IMR-90 (cell line): Measurements from ENCODE around the gene ACKR2. TPM values are rescaled to one million over a fixed set of nuclear protein-coding genes. Genes with fewer than 3 reads are reported as not detected.
A peak's percentile ranks its signal among the peaks of the same experiment; 100 is the strongest.

ENCODE experiments used
- ATAC-seq: fragments of 200-7000 bp; cut with Tn5 transposase; 2 replicates; pipeline ENCODE4 v1.9.1; 2020; ENCODE audit warnings: low read depth, mild to moderate bottlenecking, moderate library complexity
- BruUV-seq: library from RNA; stranded (reverse); fragments of 400-500 nt; replicated peaks from 2 replicates; lab custom pipeline; 2021; lab: Mats Ljungman, UMichigan
- CTCF ChIA-PET: fragments of 300-600 bp; formaldehyde crosslinking; extraction: SDS; loops from one replicate; lab custom pipeline; 2021; ENCODE audit warnings: antibody characterized with exemption; lab: Yijun Ruan, JAX
- POLR2A ChIA-PET: fragments of 300-600 bp; sonication (Branson Sonifier 250); formaldehyde crosslinking; loops from one replicate; lab custom pipeline; 2022; ENCODE audit warnings: antibody characterized with exemption; ENCODE audit not compliant: unreplicated experiment; lab: Charles Lee
- DNase-seq: peaks from one replicate; pipeline ENCODE4 v3.0.0; 2013
- H2AFZ ChIP-seq: replicated peaks from 2 replicates; pipeline ENCODE3; 2013; ENCODE audit warnings: low read length, mild to moderate bottlenecking; ENCODE audit not compliant: poor library complexity
- H2AK5ac ChIP-seq: 2 replicates; pipeline ENCODE4 v1.6.1; 2013; ENCODE audit warnings: low read depth, low read length, inconsistent platforms
- H2AK9ac ChIP-seq: replicated peaks from 2 replicates; pipeline ENCODE3; 2013; ENCODE audit warnings: mild to moderate bottlenecking, low read depth, low read length, moderate library complexity; ENCODE audit not compliant: poor library complexity
- H2BK120ac ChIP-seq: 2 replicates; pipeline ENCODE4 v1.6.1; 2013; ENCODE audit warnings: low read depth, low read length, inconsistent platforms
- H2BK15ac ChIP-seq: 3 replicates; pipeline ENCODE4 v1.6.1; 2013; ENCODE audit warnings: low read depth, low read length, inconsistent platforms
- H2BK20ac ChIP-seq: 2 replicates; pipeline ENCODE4 v1.6.1; 2013; ENCODE audit warnings: low read depth, mild to moderate bottlenecking, inconsistent platforms, low read length, moderate library complexity
- H2BK5ac ChIP-seq: 2 replicates; pipeline ENCODE4 v1.6.1; 2013; ENCODE audit warnings: mild to moderate bottlenecking, low read depth, low read length, inconsistent platforms; ENCODE audit not compliant: poor library complexity, severe bottlenecking
- H3K14ac ChIP-seq: replicated peaks from 2 replicates; pipeline ENCODE4 v1.6.1; 2013; ENCODE audit warnings: low read depth, low read length, inconsistent platforms
- H3K18ac ChIP-seq: 2 replicates; pipeline ENCODE4 v1.6.1; 2013; ENCODE audit warnings: low read depth, low read length, control low read depth
- H3K23ac ChIP-seq: 2 replicates; pipeline ENCODE4 v1.6.1; 2013; ENCODE audit warnings: low read depth, low read length, inconsistent platforms
- H3K27ac ChIP-seq: 2 replicates; pipeline ENCODE4 v1.5.1; 2013; ENCODE audit warnings: mild to moderate bottlenecking, control low read depth, low read length; ENCODE audit not compliant: insufficient read depth
- H3K27me3 ChIP-seq: 2 replicates; pipeline ENCODE4 v1.6.1; 2013; ENCODE audit warnings: low read length; ENCODE audit not compliant: control insufficient read depth, insufficient read depth
- H3K36me3 ChIP-seq: 2 replicates; pipeline ENCODE4 v1.6.1; 2013; ENCODE audit warnings: low read length, mixed read lengths; ENCODE audit not compliant: control insufficient read depth, insufficient read depth
- H3K4ac ChIP-seq: 2 replicates; pipeline ENCODE4 v1.6.1; 2013; ENCODE audit warnings: low read depth, low read length, inconsistent platforms
- H3K4me1 ChIP-seq: 2 replicates; pipeline ENCODE4 v1.6.1; 2013; ENCODE audit warnings: low read length, mixed read lengths; ENCODE audit not compliant: control insufficient read depth, insufficient read depth
- H3K4me2 ChIP-seq: 2 replicates; pipeline ENCODE4 v1.6.1; 2013; ENCODE audit warnings: low read depth, mild to moderate bottlenecking, control low read depth, low read length, moderate library complexity
- H3K4me3 ChIP-seq: 2 replicates; pipeline ENCODE4 v1.5.1; 2013; ENCODE audit warnings: low read depth, mild to moderate bottlenecking, control low read depth, low read length, moderate library complexity; ENCODE audit not compliant: insufficient read depth
- H3K56ac ChIP-seq: 2 replicates; pipeline ENCODE4 v1.6.1; 2013; ENCODE audit warnings: low read length, inconsistent platforms; ENCODE audit not compliant: insufficient read depth; ENCODE audit errors: extremely low read depth
- H3K79me1 ChIP-seq, 2 experiments: 2 replicates each; pipeline ENCODE4 v1.6.1; 2013; ENCODE audit warnings: low read length in 2 of 2, inconsistent platforms in 1 of 2, low read depth in 1 of 2
- H3K9ac ChIP-seq: 2 replicates; pipeline ENCODE4 v1.6.1; 2013; ENCODE audit warnings: low read depth, low read length, control low read depth
- H3K9me1 ChIP-seq: 2 replicates; pipeline ENCODE4 v1.6.1; 2013; ENCODE audit warnings: low read length, inconsistent platforms; ENCODE audit not compliant: insufficient read depth
- H3K9me3 ChIP-seq: 2 replicates; pipeline ENCODE4 v1.6.1; 2013; ENCODE audit warnings: low read length; ENCODE audit not compliant: control insufficient read depth, insufficient read depth
- H4K20me1 ChIP-seq: 2 replicates; pipeline ENCODE4 v1.6.1; 2013; ENCODE audit warnings: low read length, inconsistent platforms; ENCODE audit not compliant: insufficient read depth
- H4K5ac ChIP-seq: 2 replicates; pipeline ENCODE4 v1.6.1; 2013; ENCODE audit warnings: mild to moderate bottlenecking, low read depth, low read length, control low read depth
- H4K8ac ChIP-seq, 2 experiments: 2 replicates each; pipeline ENCODE4 v1.6.1; 2013; ENCODE audit warnings: low read depth in 2 of 2, low read length in 2 of 2, control low read depth in 1 of 2, inconsistent platforms in 1 of 2
- H4K91ac ChIP-seq: 2 replicates; pipeline ENCODE4 v1.6.1; 2013; ENCODE audit warnings: low read depth, low read length, inconsistent platforms; ENCODE audit not compliant: insufficient read depth
- BHLHE40 ChIP-seq: fragments of 150-350 bp; IDR thresholded peaks from 2 replicates; pipeline ENCODE4 v1.6.1; 2016; ENCODE audit warnings: mild to moderate bottlenecking, low read depth, low read length
- CEBPB ChIP-seq: IDR thresholded peaks from 2 replicates; pipeline ENCODE4 v1.6.1; 2012; ENCODE audit warnings: low read depth, low read length, improper control_type of control experiment
- CHD1 ChIP-seq: IDR thresholded peaks from 2 replicates; pipeline ENCODE4 v1.6.1; 2012; ENCODE audit warnings: low read depth, low read length, improper control_type of control experiment
- FOS ChIP-seq: fragments of 150-350 bp; IDR thresholded peaks from 2 replicates; pipeline ENCODE4 v1.6.1; 2016; ENCODE audit warnings: low read depth, low read length
- MAFK ChIP-seq: IDR thresholded peaks from 2 replicates; pipeline ENCODE4 v1.6.1; 2012; ENCODE audit warnings: low read depth, low read length, improper control_type of control experiment
- MAZ ChIP-seq: IDR thresholded peaks from 2 replicates; pipeline ENCODE4 v1.6.1; 2012; ENCODE audit warnings: low read depth, mild to moderate bottlenecking, low read length, improper control_type of control experiment, moderate library complexity, borderline replicate concordance
- MXI1 ChIP-seq: IDR thresholded peaks from 2 replicates; pipeline ENCODE4 v1.6.1; 2012; ENCODE audit warnings: low read depth, mild to moderate bottlenecking, low read length, moderate library complexity, borderline replicate concordance
- NFE2L2 ChIP-seq: fragments of 150-350 bp; IDR thresholded peaks from 2 replicates; pipeline ENCODE4 v1.6.1; 2016; ENCODE audit warnings: low read depth, mild to moderate bottlenecking, low read length
- POLR2A ChIP-seq: IDR thresholded peaks from 2 replicates; pipeline ENCODE4 v1.6.1; 2012; ENCODE audit warnings: mild to moderate bottlenecking, low read depth, low read length
- RAD21 ChIP-seq: IDR thresholded peaks from 2 replicates; pipeline ENCODE4 v1.6.1; 2012; ENCODE audit warnings: low read length, improper control_type of control experiment
- RCOR1 ChIP-seq: IDR thresholded peaks from 2 replicates; pipeline ENCODE4 v1.6.1; 2012; ENCODE audit warnings: mild to moderate bottlenecking, low read length, improper control_type of control experiment; ENCODE audit not compliant: insufficient replicate concordance
- RFX5 ChIP-seq: IDR thresholded peaks from 2 replicates; pipeline ENCODE4 v1.8.0; 2012; ENCODE audit warnings: low read depth, mild to moderate bottlenecking, low read length, moderate library complexity
- SMC3 ChIP-seq: fragments of 150-350 bp; IDR thresholded peaks from 2 replicates; pipeline ENCODE4 v1.6.1; 2016; ENCODE audit warnings: low read depth, mild to moderate bottlenecking, antibody characterized with exemption, low read length, moderate library complexity
- WGBS, 2 experiments: methylation state at CpG; one replicate each; pipeline versions ENCODE4 v1.1.5 to v1.1.7; 2013; ENCODE audit warnings: missing lambda C conversion rate in 2 of 2; ENCODE audit not compliant: insufficient read length in 1 of 2; ENCODE audit errors: extremely low coverage in 2 of 2; 5-methylcytosine and 5-hydroxymethylcytosine counted together
- dilution Hi-C: fragments of 300-500 bp; cut with HindIII; formaldehyde crosslinking; loops from one replicate; pipeline ENCODE4 v1.14.3; 2018; ENCODE audit warnings: low sequenced_read_pairs; ENCODE audit not compliant: unreplicated experiment
- in situ Hi-C: fragments of 300-500 bp; cut with MboI; formaldehyde crosslinking; loops from 3 replicates; pipeline ENCODE4 v1.14.3; 2019; ENCODE audit warnings: low sequenced_read_pairs, inconsistent platforms, mixed read lengths
- intact Hi-C: fragments of 100-400 bp; cut with micrococcal nuclease; formaldehyde crosslinking; loops from 2 replicates; pipeline ENCODE4 v1.10.0; 2022
- polyA plus RNA-seq, 3 experiments: library from polyadenylated mRNA; depleted of rRNA; stranded (reverse); fragments of >200 nt; gene quantifications; 2 replicates each; pipeline ENCODE4 v1.2.3, GENCODE V29; 2012; ENCODE audit warnings: low replicate concordance in 1 of 3
- total RNA-seq: library from RNA; depleted of rRNA; stranded (reverse); fragments of >200 nt; gene quantifications from 2 replicates; pipeline ENCODE4 v1.2.3, GENCODE V29; 2012
- TF ChIP-seq, protein P1 (sequence below): fragments of 150-350 bp; IDR thresholded peaks from 2 replicates; pipeline ENCODE4 v1.6.1; 2016; ENCODE audit warnings: low read depth, mild to moderate bottlenecking, low read length, moderate library complexity, borderline replicate concordance
- TF ChIP-seq, protein P2 (sequence below): fragments of 150-350 bp; IDR thresholded peaks from 2 replicates; pipeline ENCODE4 v1.6.1; 2017; ENCODE audit warnings: mild to moderate bottlenecking, antibody characterized with exemption, low read length, low read depth
- TF ChIP-seq, protein P3 (sequence below): conservative IDR thresholded peaks from 2 replicates; pipeline ENCODE4 v1.5.1; 2012; ENCODE audit warnings: mild to moderate bottlenecking, low read depth, low read length, improper control_type of control experiment

The ACKR2 gene
- total and polyA plus RNA-seq, 2 of the 4 experiments (the other 2 are of a cell fraction), result 0.10 TPM; not detected in 1

DNA sequence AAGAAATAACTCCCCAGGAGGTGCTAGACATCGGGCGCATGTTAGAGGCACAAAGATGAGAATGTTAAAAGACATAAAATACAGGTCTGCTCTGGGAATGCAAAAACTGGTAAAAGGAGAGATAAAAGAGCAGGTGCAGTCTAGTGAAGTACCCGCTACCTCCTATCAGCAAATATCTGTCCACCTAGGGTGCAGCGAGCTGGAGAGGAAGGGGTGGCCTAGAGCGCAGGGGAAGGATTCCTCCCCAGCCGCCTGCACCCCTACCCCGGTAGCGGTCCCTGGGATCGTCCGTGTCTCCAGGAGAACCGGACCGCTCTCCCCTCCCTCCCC is 96.5 kb downstream of the ACKR2 start:
- no peak overlapping the region for H3K27ac ChIP-seq
- BruUV-seq, result no TSS peak
- H3K4ac ChIP-seq, result no peak overlapping the region
- H3K9me3 ChIP-seq, result no peaks in the 10 kb centered on the region
- H4K8ac ChIP-seq, result no peak overlapping the region
- H2AK5ac ChIP-seq, result no peak overlapping the region
- H3K4me3 ChIP-seq, result peak overlapping the region; percentile 34; the same call in 1 of the 2 replicates
- H3K14ac ChIP-seq, result no peak overlapping the region
- H2BK15ac ChIP-seq, result no peak overlapping the region
- no peak overlapping the region for H2BK20ac ChIP-seq
- H3K36me3 ChIP-seq, result no peaks in the 10 kb centered on the region
- H3K18ac ChIP-seq, result no peak overlapping the region
- H3K27me3 ChIP-seq, result peaks cover 13% of the 10 kb centered on the region
- no peak overlapping the region; the same call in 1 of the 2 replicates for H3K4me2 ChIP-seq
- no peak overlapping the region for H2AK9ac ChIP-seq
- no peak overlapping the region for H3K9ac ChIP-seq
- H3K4me1 ChIP-seq, result no peaks in the 10 kb centered on the region
- H2AFZ ChIP-seq, result peak overlapping the region; percentile 82
- in situ Hi-C loops, result no loop called here
- TF ChIP-seq MAZ (no peak), NFE2L2 (no peak), CEBPB (no peak), MAFK (no peak), BHLHE40 (no peak), SMC3 (no peak), RFX5 (no peak), POLR2A (no peak), RCOR1 (no peak), CHD1 (no peak), RAD21 (no peak), FOS (no peak), MXI1 (no peak)
- TF ChIP-seq, protein P1, sequence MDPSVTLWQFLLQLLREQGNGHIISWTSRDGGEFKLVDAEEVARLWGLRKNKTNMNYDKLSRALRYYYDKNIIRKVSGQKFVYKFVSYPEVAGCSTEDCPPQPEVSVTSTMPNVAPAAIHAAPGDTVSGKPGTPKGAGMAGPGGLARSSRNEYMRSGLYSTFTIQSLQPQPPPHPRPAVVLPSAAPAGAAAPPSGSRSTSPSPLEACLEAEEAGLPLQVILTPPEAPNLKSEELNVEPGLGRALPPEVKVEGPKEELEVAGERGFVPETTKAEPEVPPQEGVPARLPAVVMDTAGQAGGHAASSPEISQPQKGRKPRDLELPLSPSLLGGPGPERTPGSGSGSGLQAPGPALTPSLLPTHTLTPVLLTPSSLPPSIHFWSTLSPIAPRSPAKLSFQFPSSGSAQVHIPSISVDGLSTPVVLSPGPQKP, result no peak
- TF ChIP-seq, protein P2, sequence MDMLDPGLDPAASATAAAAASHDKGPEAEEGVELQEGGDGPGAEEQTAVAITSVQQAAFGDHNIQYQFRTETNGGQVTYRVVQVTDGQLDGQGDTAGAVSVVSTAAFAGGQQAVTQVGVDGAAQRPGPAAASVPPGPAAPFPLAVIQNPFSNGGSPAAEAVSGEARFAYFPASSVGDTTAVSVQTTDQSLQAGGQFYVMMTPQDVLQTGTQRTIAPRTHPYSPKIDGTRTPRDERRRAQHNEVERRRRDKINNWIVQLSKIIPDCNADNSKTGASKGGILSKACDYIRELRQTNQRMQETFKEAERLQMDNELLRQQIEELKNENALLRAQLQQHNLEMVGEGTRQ, result no peak
- TF ChIP-seq, protein P3, sequence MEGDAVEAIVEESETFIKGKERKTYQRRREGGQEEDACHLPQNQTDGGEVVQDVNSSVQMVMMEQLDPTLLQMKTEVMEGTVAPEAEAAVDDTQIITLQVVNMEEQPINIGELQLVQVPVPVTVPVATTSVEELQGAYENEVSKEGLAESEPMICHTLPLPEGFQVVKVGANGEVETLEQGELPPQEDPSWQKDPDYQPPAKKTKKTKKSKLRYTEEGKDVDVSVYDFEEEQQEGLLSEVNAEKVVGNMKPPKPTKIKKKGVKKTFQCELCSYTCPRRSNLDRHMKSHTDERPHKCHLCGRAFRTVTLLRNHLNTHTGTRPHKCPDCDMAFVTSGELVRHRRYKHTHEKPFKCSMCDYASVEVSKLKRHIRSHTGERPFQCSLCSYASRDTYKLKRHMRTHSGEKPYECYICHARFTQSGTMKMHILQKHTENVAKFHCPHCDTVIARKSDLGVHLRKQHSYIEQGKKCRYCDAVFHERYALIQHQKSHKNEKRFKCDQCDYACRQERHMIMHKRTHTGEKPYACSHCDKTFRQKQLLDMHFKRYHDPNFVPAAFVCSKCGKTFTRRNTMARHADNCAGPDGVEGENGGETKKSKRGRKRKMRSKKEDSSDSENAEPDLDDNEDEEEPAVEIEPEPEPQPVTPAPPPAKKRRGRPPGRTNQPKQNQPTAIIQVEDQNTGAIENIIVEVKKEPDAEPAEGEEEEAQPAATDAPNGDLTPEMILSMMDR, result no peak
- H4K91ac ChIP-seq, result no peak overlapping the region
- DNase-seq (no peak), ATAC-seq (no peak)
- H3K23ac ChIP-seq, result no peak overlapping the region
- no peak overlapping the region for H2BK120ac ChIP-seq
- H3K79me1 ChIP-seq, result no peaks in the 10 kb centered on the region
- dilution Hi-C loops, result no loop called here
- H4K20me1 ChIP-seq, result no peaks in the 10 kb centered on the region
- CTCF ChIA-PET, result no interaction called here
- POLR2A ChIA-PET, result no interaction called here
- intact Hi-C loops, result no loop called here
- no peak overlapping the region for H2BK5ac ChIP-seq
- no peaks in the 10 kb centered on the region for H3K9me1 ChIP-seq
- no peak overlapping the region for H4K5ac ChIP-seq
- no CpG with 5 or more reads among the region's 12 CpGs for WGBS, 2 experiments
- H3K56ac ChIP-seq, result no peak overlapping the region
